Kidney (tissue), 14 donors: Measurements from ENCODE around the gene SLC12A9. TPM values are rescaled to one million over a fixed set of nuclear protein-coding genes. Genes with fewer than 3 reads are reported as not detected.

Experiments
- DNase-seq, 5 donors: peaks; one replicate each; pipeline ENCODE4 v3.0.0-alpha.2; 2013 to 2020
- FAIRE-seq: peaks from 2 replicates; lab custom pipeline; 2012; peaks lifted over from hg19 to GRCh38; lab: Jason Lieb, UNC
- H3K27ac ChIP-seq, 2 donors: one replicate each; pipeline ENCODE4 v1.7.0; 2013; ENCODE audit warnings: low read depth in 2 of 2, low read length in 2 of 2, inconsistent platforms in 1 of 2
- H3K27me3 ChIP-seq: one replicate; pipeline ENCODE4 v1.7.1; 2013; ENCODE audit warnings: low read length, inconsistent platforms; ENCODE audit not compliant: control insufficient read depth, insufficient read depth
- H3K36me3 ChIP-seq, 3 donors: one replicate each; pipeline versions ENCODE4 v1.7.0 to v1.7.1; 2013; ENCODE audit warnings: low read length in 3 of 3, control low read depth in 1 of 3, inconsistent platforms in 1 of 3; ENCODE audit not compliant: insufficient read depth in 3 of 3, control insufficient read depth in 2 of 3
- H3K4me1 ChIP-seq, 3 donors: one replicate each; pipeline versions ENCODE4 v1.7.0 to v1.7.1; 2013; ENCODE audit warnings: low read length in 3 of 3, inconsistent platforms in 1 of 3, low read depth in 1 of 3; ENCODE audit not compliant: control insufficient read depth in 2 of 3, insufficient read depth in 2 of 3
- H3K4me3 ChIP-seq, 3 donors: one replicate each; pipeline versions ENCODE4 v1.7.0 to v1.8.1; 2013; ENCODE audit warnings: low read length in 3 of 3, control low read depth in 1 of 3, inconsistent platforms in 1 of 3
- H3K9ac ChIP-seq, 3 donors: one replicate each; pipeline versions ENCODE4 v1.7.0 to v1.7.1; 2013; ENCODE audit warnings: low read length in 3 of 3, control low read depth in 1 of 3, inconsistent platforms in 1 of 3
- H3K9me3 ChIP-seq, 3 donors: one replicate each; pipeline versions ENCODE4 v1.7.0 to v1.7.1; 2013; ENCODE audit warnings: low read length in 3 of 3, control low read depth in 1 of 3, inconsistent platforms in 1 of 3; ENCODE audit not compliant: control insufficient read depth in 2 of 3, insufficient read depth in 1 of 3
- CTCF ChIP-seq: IDR thresholded peaks from 3 replicates; pipeline ENCODE4 v1.5.1; 2012; ENCODE audit warnings: mild to moderate bottlenecking, moderate library complexity, borderline replicate concordance; ENCODE audit not compliant: insufficient read depth; ENCODE audit errors: extremely low read depth
- intact Hi-C: fragments of 100-400 bp; cut with DNase I; formaldehyde crosslinking; loops from one replicate; pipeline ENCODE4 v1.11.1; 2022
- polyA plus RNA-seq: library from polyadenylated mRNA; stranded (reverse); fragments of 350-450 nt; fragmentation: Illumina TruSeq; extraction: RNeasy Lipid Tissue Mini Kit (QIAGEN cat#74804); gene quantifications from one replicate; pipeline ENCODE4 v1.2.3, GENCODE V29; 2014; ENCODE audit warnings: low read depth, low replicate concordance; ENCODE audit not compliant: insufficient read depth
- total RNA-seq: library from RNA; stranded (reverse); fragmentation: NEBNext Ultra II Directional; extraction: Animal tissue kit (Norgen Biotek cat#: 25700); gene quantifications from one replicate; pipeline ENCODE4 v1.2.1, GENCODE V29; 2021
- donor health status: control.
- donor health status: control.
- donor health status: control.
- donor health status: control.
- donor health status: control.
- donor health status: DM: yes; HTN: yes; CAD: no.
- donor health status: Normal renal cell carcinoma (clear cell type).

SLC12A9 gene
- total and polyA plus RNA-seq, 2 donors from 2014 or later, result 19.7 to 29.9 TPM

- DNase-seq (peak in 1 of 5 donors; percentile 69), FAIRE-seq (no peak)
- Histone ChIP-seq H3K36me3 (peaks cover 0 to 7% (median 2%) of the 10 kb centered on the region in 3 donors), H3K4me3 (no peak overlapping the region), H3K9me3 (no peaks in the 10 kb centered on the region), H3K27ac (no peak overlapping the region), H3K27me3 (no peaks in the 10 kb centered on the region), H3K4me1 (peaks cover 0 to 9% (median 0%) of the 10 kb centered on the region in 3 donors), H3K9ac (no peak overlapping the region)
- intact Hi-C loops, result loop anchor here (10.0 kb wide), 1 partner anchor 51 kb away; no protein-coding TSS in a partner anchor
- no peak for TF ChIP-seq CTCF
Measured at GRCh38 chr7:100855515-100855914, 3.0 kb downstream of the SLC12A9 start.

- Histone ChIP-seq H3K9me3 (no peaks in the 10 kb centered on the region), H3K27ac (no peak overlapping the region), H3K9ac (no peak overlapping the region), H3K36me3 (peaks cover 0 to 15% (median 2%) of the 10 kb centered on the region in 3 donors), H3K4me1 (peaks cover 0 to 8% (median 0%) of the 10 kb centered on the region in 3 donors), H3K27me3 (no peaks in the 10 kb centered on the region), H3K4me3 (no peak overlapping the region)
- no peak for DNase-seq
- intact Hi-C loops, result loop anchor here (10.0 kb wide), 1 partner anchor 52 kb away; no protein-coding TSS in a partner anchor
- TF ChIP-seq CTCF, result no peak
- FAIRE-seq, result no peak
Measured at GRCh38 chr7:100856871-100857282, 4.4 kb downstream of the SLC12A9 start.

- no peak for FAIRE-seq
- TF ChIP-seq CTCF, result no peak
- Histone ChIP-seq H3K9ac (no peak overlapping the region), H3K4me1 (peaks cover 0 to 9% (median 8%) of the 10 kb centered on the region in 3 donors), H3K36me3 (peaks cover 0 to 15% (median 2%) of the 10 kb centered on the region in 3 donors), H3K9me3 (no peaks in the 10 kb centered on the region), H3K4me3 (no peak overlapping the region), H3K27me3 (no peaks in the 10 kb centered on the region), H3K27ac (no peak overlapping the region)
- DNase-seq, result peak in 1 of 5 donors; percentile 54
- intact Hi-C loops, result loop anchor here (10.0 kb wide), 1 partner anchor 55 kb away; no protein-coding TSS in a partner anchor
Measured at GRCh38 chr7:100859856-100860255, 7.3 kb downstream of the SLC12A9 start.
